Measurements from ENCODE around the gene MUSTN1. TPM values are rescaled to one million over a fixed set of nuclear protein-coding genes. Genes with fewer than 3 reads are reported as not detected.

MUSTN1 gene
- total and polyA plus RNA-seq, 2 of the 13 experiments (the other 11 are each of a cell fraction or from before 2014, with no cell fraction given) = 0.84 to 1.4 TPM

GRCh38 chr3:52829482-52829881 lies 5.3 kb downstream of the MUSTN1 start (continued):
- TF ChIP-seq ZNF281 (CRISPR knock-in tag; IDR thresholded peaks at IDR 0.05; ENCODE audit: borderline replicate concordance) (no peak), CHD2 (IDR thresholded peaks at IDR 0.05; ENCODE audit: low read depth, low read length) (no peak), HBP1 (CRISPR knock-in tag; IDR thresholded peaks at IDR 0.05; ENCODE audit: low read depth) (no peak), KDM5B (CRISPR knock-in tag; IDR thresholded peaks at IDR 0.05; ENCODE audit: borderline replicate concordance) (0 out of 2 replicates have a peak, but pooled peaks have one; percentile 11), GLI4 (CRISPR knock-in tag; IDR thresholded peaks at IDR 0.05; ENCODE audit: borderline replicate concordance) (no peak), ZNF687 (CRISPR knock-in tag; IDR thresholded peaks at IDR 0.05) (peak; percentile 38; the same call in 1 of the 2 replicates), FOXA3 (CRISPR knock-in tag; IDR thresholded peaks at IDR 0.05) (no peak), TOPORS (CRISPR knock-in tag; IDR thresholded peaks at IDR 0.05) (no peak), ZFP36L1 (CRISPR knock-in tag; IDR thresholded peaks at IDR 0.05) (no peak), NR2F2 (IDR thresholded peaks at IDR 0.05; ENCODE audit: borderline replicate concordance, low read depth) (no peak), NFE2L1 (CRISPR knock-in tag; IDR thresholded peaks at IDR 0.05; ENCODE audit: borderline replicate concordance) (no peak), ZNF629 (CRISPR knock-in tag; conservative IDR thresholded peaks at IDR 0.05) (no peak), NRL (CRISPR knock-in tag; IDR thresholded peaks at IDR 0.05; ENCODE audit: borderline replicate concordance) (0 out of 2 replicates have a peak, but pooled peaks have one; percentile 16), HNF4A (CRISPR knock-in tag; IDR thresholded peaks at IDR 0.05) (peak; percentile 16; the same call in 1 of the 2 replicates), ZNF253 (CRISPR knock-in tag; IDR thresholded peaks at IDR 0.05; ENCODE audit: borderline replicate concordance) (no peak), KDM6A (CRISPR knock-in tag; IDR thresholded peaks at IDR 0.05; ENCODE audit: low read depth) (no peak), MED1 (CRISPR knock-in tag; IDR thresholded peaks at IDR 0.05) (no peak), PAXIP1 (CRISPR knock-in tag; conservative IDR thresholded peaks at IDR 0.05) (peak; percentile 28; the same call in 1 of the 2 replicates)
